HEK293T (cell line): ENCODE data around the gene HPS5.

Source experiments
- BHLHE40 ChIP-seq: fragments of 450-650 bp; IDR thresholded peaks from 2 replicates; pipeline ENCODE4 v1.6.1; 2016; ENCODE audit warnings: mild to moderate bottlenecking, moderate library complexity, borderline replicate concordance
- CTBP1 ChIP-seq: fragments of 450-650 bp; IDR thresholded peaks from 2 replicates; pipeline ENCODE4 v1.6.1; 2016; ENCODE audit warnings: borderline replicate concordance
- ELF4 ChIP-seq: fragments of 450-650 bp; IDR thresholded peaks from 2 replicates; pipeline ENCODE4 v1.6.1; 2017; ENCODE audit warnings: antibody characterized with exemption
- FOXA1 ChIP-seq: fragments of 450-650 bp; IDR thresholded peaks from 2 replicates; pipeline ENCODE4 v1.6.1; 2016; ENCODE audit warnings: mild to moderate bottlenecking
- FOXK2 ChIP-seq: fragments of 450-650 bp; IDR thresholded peaks from 2 replicates; pipeline ENCODE4 v1.6.1; 2016; ENCODE audit warnings: mild to moderate bottlenecking
- FOXM1 ChIP-seq: fragments of 450-650 bp; IDR thresholded peaks from 2 replicates; pipeline ENCODE4 v1.6.1; 2017; ENCODE audit warnings: mild to moderate bottlenecking, borderline replicate concordance
- HDGF ChIP-seq: fragments of 450-650 bp; IDR thresholded peaks from 2 replicates; pipeline ENCODE4 v1.6.1; 2017; ENCODE audit warnings: antibody characterized with exemption, borderline replicate concordance
- L3MBTL2 ChIP-seq: fragments of 450-650 bp; conservative IDR thresholded peaks from 2 replicates; pipeline ENCODE4 v1.6.1; 2016; ENCODE audit warnings: mild to moderate bottlenecking
- LEF1 ChIP-seq: fragments of 450-650 bp; IDR thresholded peaks from 2 replicates; pipeline ENCODE4 v1.6.1; 2017; ENCODE audit warnings: mild to moderate bottlenecking, borderline replicate concordance
- NFRKB ChIP-seq: fragments of 450-650 bp; IDR thresholded peaks from 2 replicates; pipeline ENCODE4 v1.6.1; 2016; ENCODE audit warnings: mild to moderate bottlenecking, moderate library complexity
- SP1 ChIP-seq: fragments of 450-650 bp; IDR thresholded peaks from 2 replicates; pipeline ENCODE4 v1.6.1; 2017
- SUZ12 ChIP-seq: fragments of 450-650 bp; IDR thresholded peaks from 2 replicates; pipeline ENCODE4 v1.6.1; 2016; ENCODE audit warnings: mild to moderate bottlenecking
- ZNF384 ChIP-seq: fragments of 450-650 bp; IDR thresholded peaks from 2 replicates; pipeline ENCODE4 v1.6.1; 2016
- TF ChIP-seq, protein P1 (sequence below): fragments of 450-650 bp; IDR thresholded peaks from 2 replicates; pipeline ENCODE4 v1.6.1; 2016

DNA sequence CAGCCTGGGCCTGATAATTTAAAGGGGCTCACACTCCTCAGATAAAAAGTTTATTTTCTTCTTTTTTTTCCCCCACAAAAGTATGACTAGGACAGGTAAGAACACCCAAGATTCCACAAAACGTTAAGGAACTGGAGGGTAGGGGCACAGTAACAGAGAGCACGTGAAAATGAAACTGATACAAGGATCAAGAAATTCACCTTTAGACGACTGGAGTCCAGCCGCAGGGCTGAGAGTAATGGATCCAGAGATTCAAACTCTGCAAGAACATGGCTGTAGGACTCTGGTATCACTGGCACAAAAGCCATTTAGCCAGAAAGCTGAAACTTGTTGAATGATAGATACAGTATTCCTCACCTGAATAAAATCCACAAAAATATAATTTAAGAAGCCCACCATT is 4.4 kb downstream of the HPS5 start:
- TF ChIP-seq FOXM1 (no peak), FOXK2 (no peak), SP1 (no peak), SUZ12 (no peak), ELF4 (no peak), BHLHE40 (no peak), HDGF (no peak), NFRKB (no peak), FOXA1 (no peak), CTBP1 (no peak), LEF1 (no peak), L3MBTL2 (no peak), ZNF384 (no peak)
- TF ChIP-seq, protein P1, sequence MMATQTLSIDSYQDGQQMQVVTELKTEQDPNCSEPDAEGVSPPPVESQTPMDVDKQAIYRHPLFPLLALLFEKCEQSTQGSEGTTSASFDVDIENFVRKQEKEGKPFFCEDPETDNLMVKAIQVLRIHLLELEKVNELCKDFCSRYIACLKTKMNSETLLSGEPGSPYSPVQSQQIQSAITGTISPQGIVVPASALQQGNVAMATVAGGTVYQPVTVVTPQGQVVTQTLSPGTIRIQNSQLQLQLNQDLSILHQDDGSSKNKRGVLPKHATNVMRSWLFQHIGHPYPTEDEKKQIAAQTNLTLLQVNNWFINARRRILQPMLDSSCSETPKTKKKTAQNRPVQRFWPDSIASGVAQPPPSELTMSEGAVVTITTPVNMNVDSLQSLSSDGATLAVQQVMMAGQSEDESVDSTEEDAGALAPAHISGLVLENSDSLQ: no peak
